Activated CD8-positive, alpha-beta T cell treated with anti-CD3 and anti-CD28 coated beads for 36 hours (primary cell): ENCODE measurements around the gene MYEF2. TPM values are rescaled to one million over a fixed set of nuclear protein-coding genes. Genes with fewer than 3 reads are reported as not detected.

Source experiments
- ATAC-seq: fragments of 200-7000 bp; cut with Tn5 transposase; one replicate; pipeline ENCODE4 v1.10.0; 2021; ENCODE audit warnings: mild to moderate bottlenecking, moderate library complexity
- CTCF ChIA-PET: fragments of 350-600 bp; sonication (Branson Sonifier 250); formaldehyde crosslinking; loops from one replicate; lab custom pipeline; 2021; ENCODE audit warnings: antibody characterized with exemption; lab: Charles Lee
- POLR2A ChIA-PET: fragments of 350-600 bp; sonication (Branson Sonifier 250); formaldehyde crosslinking; loops from one replicate; lab custom pipeline; 2021; ENCODE audit warnings: antibody characterized with exemption; lab: Charles Lee
- DNase-seq: peaks from one replicate; pipeline ENCODE4 v3.0.0-alpha.2; 2020
- H3K27ac Mint-ChIP-seq: one replicate; pipeline ENCODE4 v1.8.0; 2021; ENCODE audit warnings: mild to moderate bottlenecking, mixed read lengths
- H3K27me3 Mint-ChIP-seq: one replicate; pipeline ENCODE4 v1.8.0; 2021; ENCODE audit warnings: mixed read lengths
- H3K36me3 Mint-ChIP-seq: one replicate; pipeline ENCODE4 v1.8.0; 2021; ENCODE audit warnings: low read depth, mixed read lengths
- H3K4me1 Mint-ChIP-seq: one replicate; pipeline ENCODE4 v1.8.0; 2021; ENCODE audit warnings: low read depth, mixed read lengths
- H3K4me3 Mint-ChIP-seq: one replicate; pipeline ENCODE4 v1.8.0; 2021; ENCODE audit warnings: mild to moderate bottlenecking, moderate library complexity, mixed read lengths
- H3K9me3 Mint-ChIP-seq: one replicate; pipeline ENCODE4 v1.8.0; 2021; ENCODE audit warnings: mixed read lengths
- intact Hi-C: fragments of 100-400 bp; cut with micrococcal nuclease; formaldehyde crosslinking; loops from one replicate; pipeline ENCODE4 v1.10.0; 2022
- total RNA-seq, 2 experiments: library from RNA; stranded (reverse); gene quantifications; one replicate each; pipeline ENCODE4 v1.2.3, GENCODE V29; 2021
- TF ChIP-seq, protein P1 (sequence below): fragments of 200-600 bp; IDR thresholded peaks from one replicate; pipeline ENCODE4 v1.8.0; 2022; ENCODE audit warnings: antibody characterized with exemption, mild to moderate bottlenecking

The MYEF2 gene
- total RNA-seq, 2 experiments from 2014 or later, result 25.7 to 26.6 TPM

DNA sequence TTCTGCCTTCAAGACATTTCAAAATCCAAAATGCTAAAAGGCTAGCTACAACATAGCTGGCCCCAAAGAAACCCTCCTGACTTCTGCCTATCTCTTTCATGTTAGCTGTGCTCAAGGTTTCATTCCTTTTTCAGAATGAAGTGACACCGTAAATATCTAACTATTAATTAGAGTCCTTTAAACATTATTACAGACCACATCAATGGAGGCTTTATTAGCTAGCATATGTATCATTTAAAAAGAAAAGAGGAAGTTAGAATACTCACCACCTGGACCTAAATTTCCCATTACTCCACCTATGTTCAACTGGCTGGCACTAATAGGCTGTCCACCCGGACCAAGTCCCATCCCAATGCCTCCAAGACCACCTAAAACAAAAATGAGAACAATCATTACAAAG is 24.6 kb downstream of the MYEF2 start:
- H3K4me3 Mint-ChIP-seq, result no peak overlapping the region
- H3K27me3 Mint-ChIP-seq, result no peaks in the 10 kb centered on the region
- intact Hi-C loops, result no loop called here
- no peak for DNase-seq
- POLR2A ChIA-PET, result no interaction called here
- CTCF ChIA-PET, result no interaction called here
- TF ChIP-seq, protein P1, sequence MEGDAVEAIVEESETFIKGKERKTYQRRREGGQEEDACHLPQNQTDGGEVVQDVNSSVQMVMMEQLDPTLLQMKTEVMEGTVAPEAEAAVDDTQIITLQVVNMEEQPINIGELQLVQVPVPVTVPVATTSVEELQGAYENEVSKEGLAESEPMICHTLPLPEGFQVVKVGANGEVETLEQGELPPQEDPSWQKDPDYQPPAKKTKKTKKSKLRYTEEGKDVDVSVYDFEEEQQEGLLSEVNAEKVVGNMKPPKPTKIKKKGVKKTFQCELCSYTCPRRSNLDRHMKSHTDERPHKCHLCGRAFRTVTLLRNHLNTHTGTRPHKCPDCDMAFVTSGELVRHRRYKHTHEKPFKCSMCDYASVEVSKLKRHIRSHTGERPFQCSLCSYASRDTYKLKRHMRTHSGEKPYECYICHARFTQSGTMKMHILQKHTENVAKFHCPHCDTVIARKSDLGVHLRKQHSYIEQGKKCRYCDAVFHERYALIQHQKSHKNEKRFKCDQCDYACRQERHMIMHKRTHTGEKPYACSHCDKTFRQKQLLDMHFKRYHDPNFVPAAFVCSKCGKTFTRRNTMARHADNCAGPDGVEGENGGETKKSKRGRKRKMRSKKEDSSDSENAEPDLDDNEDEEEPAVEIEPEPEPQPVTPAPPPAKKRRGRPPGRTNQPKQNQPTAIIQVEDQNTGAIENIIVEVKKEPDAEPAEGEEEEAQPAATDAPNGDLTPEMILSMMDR, result no peak
- no peak overlapping the region for H3K27ac Mint-ChIP-seq
- ATAC-seq, result no peak
- no peaks in the 10 kb centered on the region for H3K4me1 Mint-ChIP-seq
- no peaks in the 10 kb centered on the region for H3K9me3 Mint-ChIP-seq
- H3K36me3 Mint-ChIP-seq, result peaks cover 21% of the 10 kb centered on the region

DNA sequence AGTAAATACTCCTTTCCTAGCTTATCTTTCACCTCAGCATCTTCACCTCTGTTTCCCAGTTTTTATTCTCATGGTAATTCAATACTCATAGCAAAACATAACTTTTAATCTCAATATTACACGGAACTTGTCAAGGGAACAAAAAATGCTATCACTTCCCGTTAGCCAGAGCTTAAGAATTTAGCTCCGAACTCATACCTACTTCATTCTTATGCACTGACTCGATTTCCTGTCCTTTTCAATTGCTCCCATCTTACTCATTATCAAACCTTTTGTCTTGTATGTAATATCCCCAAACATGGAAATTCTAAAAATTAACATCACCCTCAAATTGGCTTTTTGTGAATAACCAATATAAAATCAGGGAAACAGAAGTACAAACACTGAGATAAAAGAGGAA is 28.2 kb downstream of the MYEF2 start:
- no peak for DNase-seq
- POLR2A ChIA-PET, result no interaction called here
- TF ChIP-seq, protein P1, result no peak
- no peaks in the 10 kb centered on the region for H3K27me3 Mint-ChIP-seq
- no peaks in the 10 kb centered on the region for H3K9me3 Mint-ChIP-seq
- ATAC-seq, result no peak
- no peak overlapping the region for H3K4me3 Mint-ChIP-seq
- H3K36me3 Mint-ChIP-seq, result peaks cover 21% of the 10 kb centered on the region
- intact Hi-C loops, result no loop called here
- CTCF ChIA-PET, result no interaction called here
- no peak overlapping the region for H3K27ac Mint-ChIP-seq
- no peaks in the 10 kb centered on the region for H3K4me1 Mint-ChIP-seq

DNA sequence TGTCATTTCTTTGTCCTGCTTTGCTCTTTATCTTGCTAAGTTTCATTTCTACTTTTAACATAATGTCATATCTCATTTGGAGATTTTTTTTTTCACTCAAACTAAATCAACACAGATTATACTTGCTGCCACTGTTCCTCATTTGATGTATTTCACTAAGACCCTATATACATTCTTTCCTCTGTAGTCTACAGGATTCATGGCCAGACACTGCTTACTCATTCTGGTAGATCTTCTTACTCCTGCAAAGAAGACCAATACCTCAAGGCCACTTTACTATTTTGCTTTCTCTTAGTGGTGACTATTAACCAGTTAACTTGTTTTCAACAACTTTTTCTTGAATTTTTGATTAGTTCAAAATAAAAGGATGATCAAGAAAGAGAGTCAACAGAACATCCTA is 30.7 kb downstream of the MYEF2 start:
- TF ChIP-seq, protein P1, result no peak
- H3K27me3 Mint-ChIP-seq, result no peaks in the 10 kb centered on the region
- H3K27ac Mint-ChIP-seq, result no peak overlapping the region
- H3K4me1 Mint-ChIP-seq, result no peaks in the 10 kb centered on the region
- intact Hi-C loops, result no loop called here
- ATAC-seq (no peak), DNase-seq (no peak)
- H3K36me3 Mint-ChIP-seq, result peaks cover 21% of the 10 kb centered on the region
- POLR2A ChIA-PET, result interaction anchor here (0.6 kb wide), 1 partner anchor 297 kb away, joined by 3 read pairs; no protein-coding TSS in a partner anchor
- H3K9me3 Mint-ChIP-seq, result no peaks in the 10 kb centered on the region
- no peak overlapping the region for H3K4me3 Mint-ChIP-seq
- CTCF ChIA-PET, result no interaction called here

DNA sequence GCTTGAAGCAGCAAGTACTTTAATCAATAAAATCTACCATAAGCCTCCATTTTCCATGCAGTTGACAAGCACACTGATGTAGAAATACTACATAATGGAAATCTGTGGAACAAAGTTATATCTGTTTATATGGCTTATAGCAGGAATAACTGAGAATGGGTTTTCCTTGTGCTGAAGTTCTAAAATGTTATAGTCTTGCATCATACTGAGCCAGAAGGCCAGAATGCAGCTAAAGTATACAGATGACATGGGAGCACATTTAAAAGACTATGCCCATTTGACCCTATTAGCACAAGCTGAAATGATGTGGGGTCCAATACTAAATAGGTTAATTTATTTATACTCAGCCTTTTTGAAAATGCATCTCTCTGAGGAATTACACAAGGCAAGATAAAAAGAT is 32.2 kb downstream of the MYEF2 start:
- H3K27ac Mint-ChIP-seq, result no peak overlapping the region
- ChIA-PET CTCF (no interaction called here), POLR2A (no interaction called here)
- peaks cover 12% of the 10 kb centered on the region for H3K36me3 Mint-ChIP-seq
- DNase-seq, result no peak
- TF ChIP-seq, protein P1, result no peak
- H3K27me3 Mint-ChIP-seq, result no peaks in the 10 kb centered on the region
- H3K4me1 Mint-ChIP-seq, result no peaks in the 10 kb centered on the region
- no peak for ATAC-seq
- intact Hi-C loops, result no loop called here
- no peaks in the 10 kb centered on the region for H3K9me3 Mint-ChIP-seq
- no peak overlapping the region for H3K4me3 Mint-ChIP-seq

GRCh38 chr15:48144889-48145288 is 33.2 kb downstream of the MYEF2 start:
- H3K4me3 Mint-ChIP-seq, result no peak overlapping the region
- intact Hi-C loops, result no loop called here

More at GRCh38 chr15:48144889-48145288, 33.2 kb downstream of the MYEF2 start:
- Mint-ChIP-seq H3K9me3 (no peaks in the 10 kb centered on the region), H3K27ac (no peak overlapping the region), H3K4me1 (no peaks in the 10 kb centered on the region), H3K27me3 (no peaks in the 10 kb centered on the region), H3K36me3 (peaks cover 12% of the 10 kb centered on the region)
- ATAC-seq (no peak), DNase-seq (no peak)
- CTCF ChIA-PET, result interaction anchor here (1.2 kb wide), 1 partner anchor 141 kb away, joined by 3 read pairs; no protein-coding TSS in a partner anchor
- POLR2A ChIA-PET, result no interaction called here
- TF ChIP-seq, protein P1, result no peak
